ENCODE data around the gene B4GAT1. TPM values are rescaled to one million over a fixed set of nuclear protein-coding genes. Genes with fewer than 3 reads are reported as not detected.
A peak's percentile ranks its signal among the peaks of the same experiment; 100 is the strongest.
"Not testable (repeated sequence)": the region's sequence is repeated elsewhere in the genome, so short reads cannot be mapped to it uniquely, and the experiment has no call there.

Gene B4GAT1
- polyA plus RNA-seq, 1 donor from 2014 or later: 162 TPM

- H3K27me3 ChIP-seq (ENCODE audit: insufficient read depth, low read depth, low read length): peaks cover 11% of the 10 kb centered on the region
Observed at GRCh38 chr11:66311470-66311964, 35.9 kb downstream of the B4GAT1 start.

GRCh38 chr11:66310803-66311440 lies 36.5 kb downstream of the B4GAT1 start:
- H3F3A ChIP-seq (ENCODE audit: insufficient read depth, low read length, poor library complexity, severe bottlenecking); H3K79me2 ChIP-seq (replicated peaks; ENCODE audit: insufficient read depth, low read length); H3K27ac ChIP-seq (ENCODE audit: low read length); H3K9me3 ChIP-seq (ENCODE audit: low read length); H3K9me2 ChIP-seq (ENCODE audit: insufficient read depth, low read length); H3K9ac ChIP-seq (ENCODE audit: low read length); H2AFZ ChIP-seq (ENCODE audit: low read depth, low read length); H3K4me2 ChIP-seq (ENCODE audit: low read length); H3K4me3 ChIP-seq (ENCODE audit: low read length); H3K36me3 ChIP-seq (ENCODE audit: insufficient read depth, low read length); H4K20me1 ChIP-seq (ENCODE audit: insufficient read depth): not testable (repeated sequence)
- peaks cover 11% of the 10 kb centered on the region for H3K27me3 ChIP-seq (ENCODE audit: insufficient read depth, low read depth, low read length)

More at GRCh38 chr11:66311470-66311964, 35.9 kb downstream of the B4GAT1 start:
- Histone ChIP-seq H3F3A (ENCODE audit: insufficient read depth, low read length, poor library complexity, severe bottlenecking) (no peaks in the 10 kb centered on the region), H3K9me3 (ENCODE audit: low read length) (no peaks in the 10 kb centered on the region), H4K20me1 (ENCODE audit: insufficient read depth) (no peaks in the 10 kb centered on the region), H3K36me3 (ENCODE audit: insufficient read depth, low read length) (no peaks in the 10 kb centered on the region), H3K9me2 (ENCODE audit: insufficient read depth, low read length) (no peaks in the 10 kb centered on the region), H3K27ac (ENCODE audit: low read length) (no peak overlapping the region), H3K4me3 (ENCODE audit: low read length) (peak overlapping the region; percentile 70), H3K4me2 (ENCODE audit: low read length) (no peak overlapping the region), H2AFZ (ENCODE audit: low read depth, low read length) (no peak overlapping the region), H3K9ac (ENCODE audit: low read length) (peak overlapping the region; percentile 30), H3K79me2 (replicated peaks; ENCODE audit: insufficient read depth, low read length) (no peaks in the 10 kb centered on the region)
- TF ChIP-seq MXI1 (conservative IDR thresholded peaks at IDR 0.05; ENCODE audit: poor library complexity, severe bottlenecking): no peak

GRCh38 chr11:66310324-66310723 lies 37.1 kb downstream of the B4GAT1 start:
- Histone ChIP-seq H3K27me3 (ENCODE audit: insufficient read depth, low read depth, low read length) (peaks cover 11% of the 10 kb centered on the region), H2AFZ (ENCODE audit: low read depth, low read length) (no peak overlapping the region), H3F3A (ENCODE audit: insufficient read depth, low read length, poor library complexity, severe bottlenecking) (no peaks in the 10 kb centered on the region), H3K4me2 (ENCODE audit: low read length) (no peak overlapping the region), H3K9ac (ENCODE audit: low read length) (no peak overlapping the region), H3K9me3 (ENCODE audit: low read length) (no peaks in the 10 kb centered on the region), H3K36me3 (ENCODE audit: insufficient read depth, low read length) (no peaks in the 10 kb centered on the region), H3K27ac (ENCODE audit: low read length) (no peak overlapping the region), H3K4me3 (ENCODE audit: low read length) (no peak overlapping the region), H3K79me2 (replicated peaks; ENCODE audit: insufficient read depth, low read length) (no peaks in the 10 kb centered on the region), H3K9me2 (ENCODE audit: insufficient read depth, low read length) (no peaks in the 10 kb centered on the region), H4K20me1 (ENCODE audit: insufficient read depth) (no peaks in the 10 kb centered on the region)
- TF ChIP-seq MXI1 (conservative IDR thresholded peaks at IDR 0.05; ENCODE audit: poor library complexity, severe bottlenecking) (no peak), CTCF (IDR thresholded peaks at IDR 0.05; ENCODE audit: poor library complexity, severe bottlenecking) (no peak), REST (IDR thresholded peaks at IDR 0.05; ENCODE audit: borderline replicate concordance) (no peak), EZH2 (IDR thresholded peaks at IDR 0.05; ENCODE audit: borderline replicate concordance, insufficient read depth, low read length, poor library complexity, severe bottlenecking) (no peak), RAD21 (conservative IDR thresholded peaks at IDR 0.05) (no peak), TAF1 (IDR thresholded peaks at IDR 0.05; ENCODE audit: low read depth) (no peak), POLR2AphosphoS5 (IDR thresholded peaks at IDR 0.05) (no peak), EP300 (conservative IDR thresholded peaks at IDR 0.05; ENCODE audit: poor library complexity, severe bottlenecking) (no peak), SMC3 (conservative IDR thresholded peaks at IDR 0.05; ENCODE audit: poor library complexity) (no peak)

Measured in neural cell (in vitro differentiated cells).